ENCODE data around the gene PAF1.

DNA sequence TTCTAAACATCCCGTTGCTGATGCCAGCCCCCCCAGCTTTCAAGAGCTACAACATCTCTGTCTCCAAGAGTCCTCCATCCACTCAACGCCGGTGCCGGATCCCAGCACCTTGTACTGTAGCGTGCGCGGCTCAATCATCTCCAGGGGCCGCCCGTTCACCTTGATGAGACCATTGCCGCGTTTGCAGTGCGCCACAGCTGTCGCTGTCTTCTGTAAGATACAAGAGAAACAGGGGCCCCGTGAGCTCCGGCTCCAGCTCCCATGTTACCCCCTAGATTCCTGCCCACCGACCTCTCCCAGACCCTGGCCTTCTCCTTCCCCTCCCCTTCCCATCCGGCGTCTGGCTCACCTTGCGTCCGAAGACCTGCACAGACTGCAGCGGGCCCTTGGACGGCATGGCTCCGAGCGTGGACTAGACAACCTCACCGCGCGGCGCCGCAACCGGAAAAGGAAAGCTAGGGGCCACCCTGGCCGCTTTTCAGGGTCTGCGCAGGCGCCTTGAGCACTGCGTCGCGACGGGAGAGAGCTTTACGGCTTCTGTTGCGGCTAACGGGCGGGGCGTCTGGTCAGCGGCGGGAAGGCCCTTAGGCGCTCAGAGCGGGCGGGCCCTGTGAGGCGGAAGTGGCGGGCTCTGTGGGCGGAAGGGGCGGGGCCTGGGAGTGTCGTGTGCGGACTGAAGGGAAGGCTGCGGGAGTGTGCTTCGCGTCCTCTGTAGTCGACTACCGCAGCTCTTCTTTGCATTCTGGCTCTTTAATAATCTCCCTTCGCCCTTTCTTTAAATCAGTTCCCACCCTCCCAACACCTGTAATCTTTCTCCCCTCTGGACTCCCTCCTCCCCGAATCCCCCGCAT, 44.8 kb upstream of the PAF1 start, which contains the start of gene RPS16:
- TF ChIP-seq, protein P1, sequence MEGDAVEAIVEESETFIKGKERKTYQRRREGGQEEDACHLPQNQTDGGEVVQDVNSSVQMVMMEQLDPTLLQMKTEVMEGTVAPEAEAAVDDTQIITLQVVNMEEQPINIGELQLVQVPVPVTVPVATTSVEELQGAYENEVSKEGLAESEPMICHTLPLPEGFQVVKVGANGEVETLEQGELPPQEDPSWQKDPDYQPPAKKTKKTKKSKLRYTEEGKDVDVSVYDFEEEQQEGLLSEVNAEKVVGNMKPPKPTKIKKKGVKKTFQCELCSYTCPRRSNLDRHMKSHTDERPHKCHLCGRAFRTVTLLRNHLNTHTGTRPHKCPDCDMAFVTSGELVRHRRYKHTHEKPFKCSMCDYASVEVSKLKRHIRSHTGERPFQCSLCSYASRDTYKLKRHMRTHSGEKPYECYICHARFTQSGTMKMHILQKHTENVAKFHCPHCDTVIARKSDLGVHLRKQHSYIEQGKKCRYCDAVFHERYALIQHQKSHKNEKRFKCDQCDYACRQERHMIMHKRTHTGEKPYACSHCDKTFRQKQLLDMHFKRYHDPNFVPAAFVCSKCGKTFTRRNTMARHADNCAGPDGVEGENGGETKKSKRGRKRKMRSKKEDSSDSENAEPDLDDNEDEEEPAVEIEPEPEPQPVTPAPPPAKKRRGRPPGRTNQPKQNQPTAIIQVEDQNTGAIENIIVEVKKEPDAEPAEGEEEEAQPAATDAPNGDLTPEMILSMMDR (IDR thresholded peaks at IDR 0.05; ENCODE audit: borderline replicate concordance, extremely low read depth, low read length, poor library complexity, severe bottlenecking), result peak; percentile 1
- no peak for TF ChIP-seq EZH2 (IDR thresholded peaks at IDR 0.05; ENCODE audit: borderline replicate concordance, low read depth, low read length, severe bottlenecking)

All from DND-41 (cell line).